T-helper 1 cell treated with Interleukin-12 subunit alpha and Interleukin-12 subunit beta and Interleukin-4 antibody, amounts not matched to agents 30 μg/mL and 1 μg/mL, for 36 hours (primary cell): Measurements from ENCODE around the gene CDYL.
"Not testable (repeated sequence)": the region's sequence is repeated elsewhere in the genome, so short reads cannot be mapped to it uniquely, and the experiment has no call there.

Experiments used
- H3K27ac Mint-ChIP-seq: one replicate; pipeline ENCODE4 v1.8.0; 2021; ENCODE audit warnings: mild to moderate bottlenecking, mixed read lengths
- H3K27me3 Mint-ChIP-seq: one replicate; pipeline ENCODE4 v1.8.0; 2021; ENCODE audit warnings: low read depth, mixed read lengths
- H3K36me3 Mint-ChIP-seq: one replicate; pipeline ENCODE4 v1.8.0; 2021; ENCODE audit warnings: low read depth, mixed read lengths
- H3K4me1 Mint-ChIP-seq: one replicate; pipeline ENCODE4 v1.8.0; 2021; ENCODE audit warnings: low read depth, mixed read lengths
- H3K4me3 Mint-ChIP-seq: one replicate; pipeline ENCODE4 v1.8.0; 2021; ENCODE audit warnings: mild to moderate bottlenecking, moderate library complexity, mixed read lengths
- H3K9me3 Mint-ChIP-seq: one replicate; pipeline ENCODE4 v1.8.0; 2021; ENCODE audit warnings: mixed read lengths

Gene CDYL

DNA sequence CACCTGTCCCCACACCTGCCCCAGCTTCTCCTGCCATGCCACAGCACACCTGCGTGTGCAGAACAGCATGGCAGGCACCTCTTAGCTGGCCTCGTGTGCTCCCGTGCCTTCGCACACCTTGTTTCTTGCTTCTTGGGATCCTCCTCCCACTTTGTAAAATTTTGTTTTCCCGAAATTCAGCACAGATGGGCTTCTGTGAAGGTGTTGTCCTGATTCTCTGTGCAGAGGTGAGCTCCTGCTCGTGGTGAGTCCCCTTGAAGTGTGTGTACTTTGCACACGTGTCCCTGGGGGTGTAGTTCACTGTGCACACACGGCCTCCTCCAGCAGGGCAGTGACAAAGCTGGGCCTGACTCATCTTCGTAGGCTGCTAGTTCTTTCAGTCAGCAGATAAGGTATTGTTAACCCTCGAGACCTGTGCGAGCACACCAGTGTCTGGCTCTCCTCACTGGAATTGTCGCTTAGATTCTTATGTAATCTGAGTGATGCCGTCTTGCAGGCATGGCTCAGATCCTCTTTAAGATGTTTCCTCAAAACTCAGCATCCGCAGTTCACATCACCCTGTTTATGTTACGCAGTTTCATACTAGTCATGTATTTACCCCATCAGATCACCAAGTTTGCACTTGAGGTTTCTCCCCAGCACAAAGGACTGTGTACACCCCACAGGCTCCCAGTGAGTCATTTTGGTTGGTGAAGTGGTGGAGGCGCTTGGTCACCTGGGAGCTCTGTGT, 77.7 kb downstream of the CDYL start:
- H3K36me3 Mint-ChIP-seq, result no peaks in the 10 kb centered on the region
- peaks cover 5% of the 10 kb centered on the region for H3K9me3 Mint-ChIP-seq
- no peak overlapping the region for H3K27ac Mint-ChIP-seq
- no peak overlapping the region for H3K4me3 Mint-ChIP-seq
- H3K27me3 Mint-ChIP-seq, result peaks cover 4% of the 10 kb centered on the region
- peaks cover 12% of the 10 kb centered on the region for H3K4me1 Mint-ChIP-seq

DNA sequence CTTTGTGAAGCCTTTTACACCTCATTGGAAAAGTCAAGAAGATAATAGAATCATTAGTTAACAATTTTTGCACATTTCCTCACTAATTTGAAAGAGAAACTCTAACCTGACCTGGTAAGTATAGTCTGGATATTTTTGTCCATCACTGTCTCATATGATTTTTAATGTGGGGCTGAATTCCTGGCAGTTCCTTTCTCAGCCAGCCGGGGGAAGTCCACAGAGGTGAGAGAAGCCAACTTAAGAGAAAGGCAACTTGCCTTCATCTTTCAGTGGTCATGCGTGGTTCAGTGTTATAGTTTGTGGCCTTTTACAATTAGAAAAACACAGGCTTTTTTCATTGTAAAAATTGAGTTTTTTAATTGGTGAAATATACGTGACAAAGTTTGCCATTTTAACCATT, 80.6 kb downstream of the CDYL start:
- Mint-ChIP-seq H3K4me1 (peaks cover 9% of the 10 kb centered on the region), H3K36me3 (no peaks in the 10 kb centered on the region), H3K27ac (no peak overlapping the region), H3K4me3 (no peak overlapping the region), H3K9me3 (peaks cover 5% of the 10 kb centered on the region), H3K27me3 (peaks cover 4% of the 10 kb centered on the region)

DNA sequence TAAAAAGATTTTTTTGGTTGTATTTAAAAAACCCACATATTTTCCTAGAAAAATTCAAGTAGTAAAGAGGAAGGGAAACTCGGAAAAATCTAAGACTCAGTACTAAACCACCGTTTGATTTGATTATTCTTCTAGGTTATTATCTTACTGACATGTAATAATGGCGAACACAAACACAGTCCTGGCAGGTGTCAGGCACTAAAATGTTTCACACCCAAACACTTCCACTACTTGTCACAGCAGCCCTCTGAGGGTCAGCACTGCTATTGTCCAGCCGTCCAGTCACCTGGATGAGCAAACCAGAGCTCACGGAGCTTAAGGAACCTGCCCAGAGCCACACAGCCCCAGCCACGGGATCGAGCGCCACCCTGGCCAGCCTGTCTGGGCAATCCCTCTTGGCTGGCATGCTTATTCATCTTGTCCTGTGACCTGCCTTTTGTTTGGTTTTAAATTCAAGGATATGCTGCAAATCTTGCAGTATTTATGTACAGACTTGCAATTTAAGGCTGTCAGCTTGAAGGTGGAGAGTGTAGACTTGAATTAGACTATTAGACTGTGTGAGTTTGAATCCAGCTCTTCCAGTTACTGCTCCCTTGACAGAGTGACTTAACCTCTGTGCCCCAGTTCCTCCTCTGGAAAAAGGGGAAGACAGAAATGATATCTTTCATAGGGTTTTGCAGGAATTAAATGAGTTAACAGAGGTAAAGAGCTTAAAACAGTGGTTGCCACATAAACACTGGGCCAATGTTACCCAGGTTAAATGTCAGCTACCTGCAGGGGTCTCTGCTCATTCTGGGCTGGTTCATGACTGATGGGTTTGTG, 82.2 kb downstream of the CDYL start:
- no peaks in the 10 kb centered on the region for H3K27me3 Mint-ChIP-seq
- H3K4me3 Mint-ChIP-seq, result no peak overlapping the region
- no peaks in the 10 kb centered on the region for H3K9me3 Mint-ChIP-seq
- peaks cover 9% of the 10 kb centered on the region for H3K4me1 Mint-ChIP-seq
- no peak overlapping the region for H3K27ac Mint-ChIP-seq
- H3K36me3 Mint-ChIP-seq, result no peaks in the 10 kb centered on the region

DNA sequence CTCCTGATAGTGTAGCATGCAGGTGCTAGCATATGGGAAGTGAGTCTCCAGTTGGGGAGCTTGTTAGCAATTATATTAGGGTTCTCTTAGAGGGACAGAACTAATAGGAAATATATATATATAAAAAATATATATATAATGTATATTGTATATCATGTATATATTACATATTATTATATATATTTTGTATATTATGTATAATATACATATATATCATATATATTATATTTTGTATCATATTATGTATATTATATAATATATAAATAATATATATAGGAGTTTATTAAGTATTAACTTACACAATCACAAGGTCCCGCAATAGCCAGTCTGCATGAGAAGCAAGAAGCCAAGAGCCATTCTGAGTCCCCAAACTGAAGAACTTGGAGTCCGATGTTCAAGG, 84.2 kb downstream of the CDYL start:
- H3K27me3 Mint-ChIP-seq, result no peaks in the 10 kb centered on the region
- H3K27ac Mint-ChIP-seq, result no peak overlapping the region
- peaks cover 7% of the 10 kb centered on the region for H3K9me3 Mint-ChIP-seq
- no peak overlapping the region for H3K4me3 Mint-ChIP-seq
- H3K36me3 Mint-ChIP-seq, result no peaks in the 10 kb centered on the region
- H3K4me1 Mint-ChIP-seq, result peaks cover 5% of the 10 kb centered on the region

DNA sequence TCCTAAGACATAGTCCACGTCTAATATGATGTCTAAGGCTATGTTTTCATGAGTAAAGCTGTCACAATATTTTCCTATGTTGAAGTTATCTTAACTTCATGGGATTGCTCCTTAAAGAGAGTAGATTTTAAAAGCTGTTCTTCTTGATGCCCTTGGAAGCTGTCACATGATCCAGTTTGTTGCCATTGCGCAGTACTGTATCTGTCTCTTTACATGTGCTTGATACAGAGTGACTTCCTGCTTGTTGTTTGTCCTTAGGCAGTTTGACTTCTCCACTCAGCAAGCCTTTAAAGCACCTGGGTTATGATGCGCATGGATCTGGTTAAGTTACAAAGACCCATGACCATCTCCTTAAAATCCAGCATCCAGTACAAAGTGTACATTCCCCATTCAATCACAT, 85.4 kb downstream of the CDYL start:
- Mint-ChIP-seq H3K27ac (no peak overlapping the region), H3K4me3 (no peak overlapping the region), H3K27me3 (no peaks in the 10 kb centered on the region), H3K36me3 (no peaks in the 10 kb centered on the region), H3K9me3 (peaks cover 7% of the 10 kb centered on the region), H3K4me1 (no peaks in the 10 kb centered on the region)

DNA sequence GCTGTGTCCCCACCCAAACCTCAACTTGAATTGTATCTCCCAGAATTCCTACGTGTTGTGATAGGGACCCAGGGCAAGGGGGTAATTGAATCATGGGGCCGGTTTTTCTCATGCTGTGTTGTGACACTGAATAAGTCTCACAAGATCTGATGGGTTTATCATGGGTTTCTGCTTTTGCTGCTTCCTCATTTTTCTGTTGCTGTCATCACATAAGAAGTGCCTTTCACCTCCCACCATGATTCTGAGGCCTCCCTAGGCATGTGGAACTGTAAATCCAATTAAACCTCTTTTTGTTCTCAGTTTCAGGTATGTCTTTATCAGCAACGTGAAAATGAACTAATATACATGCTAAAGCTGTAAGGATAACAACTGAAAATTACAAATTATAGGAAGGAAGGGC, 88.3 kb downstream of the CDYL start:
- Mint-ChIP-seq H3K27me3 (no peaks in the 10 kb centered on the region), H3K36me3 (peaks cover 2% of the 10 kb centered on the region), H3K4me1 (no peaks in the 10 kb centered on the region), H3K27ac (no peak overlapping the region), H3K4me3 (no peak overlapping the region), H3K9me3 (peaks cover 17% of the 10 kb centered on the region)

DNA sequence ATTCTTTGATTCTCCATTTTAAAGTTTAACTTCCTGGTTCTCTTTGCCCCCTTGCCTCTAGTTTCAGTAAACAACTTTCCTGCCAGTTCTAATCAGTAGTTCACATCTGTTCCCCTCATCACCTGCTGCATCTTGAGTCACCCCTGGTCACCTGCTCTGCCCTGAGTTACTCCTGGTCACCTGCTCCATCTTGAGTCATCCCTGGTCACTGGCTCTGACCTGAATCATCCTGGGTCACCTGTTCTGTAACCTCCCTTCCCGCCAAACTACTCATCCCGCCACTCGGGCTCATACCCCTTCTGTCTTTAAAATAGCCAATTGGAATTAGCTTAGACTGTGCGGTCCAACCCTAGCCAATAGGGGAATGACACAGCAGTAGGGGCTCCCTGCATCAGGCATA, 88.8 kb downstream of the CDYL start:
- not testable (repeated sequence) for H3K27me3 Mint-ChIP-seq, H3K27ac Mint-ChIP-seq, H3K36me3 Mint-ChIP-seq, H3K4me3 Mint-ChIP-seq, H3K4me1 Mint-ChIP-seq
- H3K9me3 Mint-ChIP-seq, result peaks cover 17% of the 10 kb centered on the region

DNA sequence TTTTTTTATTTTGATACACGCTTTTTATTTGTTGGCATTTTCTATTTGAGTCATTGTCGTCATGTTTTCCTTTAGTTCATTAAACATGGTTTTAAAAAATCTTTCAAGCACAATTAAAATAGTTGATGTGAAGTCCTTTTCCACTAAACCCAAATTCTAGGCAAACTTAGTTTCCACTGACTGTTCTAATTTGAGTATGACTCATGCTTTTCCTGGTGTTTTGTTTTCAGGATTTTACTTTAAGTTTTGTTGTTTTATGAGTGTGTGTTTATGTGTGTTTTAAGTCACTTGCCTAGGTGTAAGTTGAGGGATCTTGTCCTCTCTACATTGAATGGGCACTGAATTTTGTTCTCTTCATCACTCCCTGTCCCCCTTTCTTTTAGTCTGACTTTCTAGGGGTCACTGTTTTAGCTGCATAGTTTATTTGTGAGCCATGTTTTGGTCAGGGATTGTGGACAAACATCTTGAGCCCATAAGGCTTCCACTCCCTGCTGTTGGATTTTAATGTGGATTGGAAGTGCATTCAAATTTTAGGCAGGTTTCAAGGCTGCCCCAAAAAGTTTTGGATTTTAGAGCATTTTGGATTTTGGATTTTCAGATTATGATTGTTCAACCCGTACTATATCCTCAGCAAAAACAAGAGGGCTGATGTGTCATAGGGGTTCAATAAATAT, 94.8 kb downstream of the CDYL start:
- peaks cover 2% of the 10 kb centered on the region for H3K36me3 Mint-ChIP-seq
- H3K27ac Mint-ChIP-seq, result no peak overlapping the region
- H3K9me3 Mint-ChIP-seq, result peaks cover 10% of the 10 kb centered on the region
- no peaks in the 10 kb centered on the region for H3K27me3 Mint-ChIP-seq
- H3K4me3 Mint-ChIP-seq, result no peak overlapping the region
- H3K4me1 Mint-ChIP-seq, result peaks cover 3% of the 10 kb centered on the region

GRCh38 chr6:4871825-4872224, 95.6 kb downstream of the CDYL start:
- Mint-ChIP-seq H3K4me3 (no peak overlapping the region), H3K9me3 (peaks cover 10% of the 10 kb centered on the region), H3K36me3 (peaks cover 2% of the 10 kb centered on the region), H3K4me1 (peaks cover 3% of the 10 kb centered on the region), H3K27ac (no peak overlapping the region), H3K27me3 (no peaks in the 10 kb centered on the region)

GRCh38 chr6:4872841-4873240, 96.6 kb downstream of the CDYL start:
- H3K9me3 Mint-ChIP-seq, result peaks cover 2% of the 10 kb centered on the region
- no peaks in the 10 kb centered on the region for H3K36me3 Mint-ChIP-seq
- H3K27ac Mint-ChIP-seq, result no peak overlapping the region
- no peaks in the 10 kb centered on the region for H3K27me3 Mint-ChIP-seq
- no peak overlapping the region for H3K4me3 Mint-ChIP-seq
- H3K4me1 Mint-ChIP-seq, result peaks cover 3% of the 10 kb centered on the region

- H3K9me3 Mint-ChIP-seq, result no peaks in the 10 kb centered on the region
- no peaks in the 10 kb centered on the region for H3K36me3 Mint-ChIP-seq
- no peaks in the 10 kb centered on the region for H3K27me3 Mint-ChIP-seq
- H3K27ac Mint-ChIP-seq, result no peak overlapping the region
- no peak overlapping the region for H3K4me3 Mint-ChIP-seq
- peaks cover 3% of the 10 kb centered on the region for H3K4me1 Mint-ChIP-seq
These were observed 97.7 kb downstream of the CDYL start for GRCh38 chr6:4873928-4874327.

- no peaks in the 10 kb centered on the region for H3K4me1 Mint-ChIP-seq
- H3K36me3 Mint-ChIP-seq, result no peaks in the 10 kb centered on the region
- H3K27ac Mint-ChIP-seq, result no peak overlapping the region
- no peaks in the 10 kb centered on the region for H3K27me3 Mint-ChIP-seq
- H3K4me3 Mint-ChIP-seq, result no peak overlapping the region
- H3K9me3 Mint-ChIP-seq, result no peaks in the 10 kb centered on the region
These were observed 103.6 kb downstream of the CDYL start for GRCh38 chr6:4879741-4880275.

DNA sequence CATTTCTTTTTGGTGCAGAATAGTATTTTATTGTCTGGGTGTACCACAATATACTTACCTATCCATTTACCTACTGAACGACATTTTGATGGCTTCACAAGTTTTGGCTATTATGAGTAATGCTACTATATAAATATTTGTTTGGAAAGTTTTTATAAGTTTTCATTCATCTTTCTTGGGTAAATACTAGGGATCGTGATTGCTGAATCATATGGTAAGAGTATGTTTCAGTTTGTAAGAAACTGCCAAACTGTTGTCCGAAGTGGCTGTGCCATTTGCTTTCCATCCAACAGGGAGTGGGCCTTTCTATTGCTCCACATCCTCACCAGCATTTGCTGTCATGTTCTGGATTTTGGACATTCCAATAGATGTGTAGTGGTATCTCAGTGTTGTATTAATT, 104.2 kb downstream of the CDYL start:
- Mint-ChIP-seq H3K27ac (no peak overlapping the region), H3K36me3 (no peaks in the 10 kb centered on the region), H3K4me1 (no peaks in the 10 kb centered on the region), H3K4me3 (no peak overlapping the region), H3K27me3 (no peaks in the 10 kb centered on the region), H3K9me3 (no peaks in the 10 kb centered on the region)

- no peaks in the 10 kb centered on the region for H3K9me3 Mint-ChIP-seq
- H3K4me3 Mint-ChIP-seq, result no peak overlapping the region
- H3K27ac Mint-ChIP-seq, result no peak overlapping the region
- no peaks in the 10 kb centered on the region for H3K4me1 Mint-ChIP-seq
- H3K27me3 Mint-ChIP-seq, result no peaks in the 10 kb centered on the region
- no peaks in the 10 kb centered on the region for H3K36me3 Mint-ChIP-seq
These were observed 107.1 kb downstream of the CDYL start for GRCh38 chr6:4883298-4883697.
